GM19043 (cell line): ENCODE results near the gene LEPR.
"Not testable (repeated sequence)": the region's sequence is repeated elsewhere in the genome, so short reads cannot be mapped to it uniquely, and the experiment has no call there.

Experiments
- ATAC-seq: cut with Tn5 transposase; IDR thresholded peaks from one replicate; pipeline ENCODE4 v1.9.1; 2021; ENCODE audit warnings: low read depth; ENCODE audit not compliant: unreplicated experiment

Gene LEPR

GRCh38 chr1:65420590-65421350 is at the start of gene LEPR, which contains the start of gene LEPROT:
TSS of gene LEPR (plus strand) at chr1:65420668. CDS start at chr1:65565566, 144,898 bp downstream.
TSS of gene LEPROT (plus strand) at chr1:65420668. CDS start at chr1:65420725, 57 bp downstream.
- no peak for ATAC-seq

GRCh38 chr1:65371544-65371943 is 48.9 kb upstream of the LEPR start:
- no peak for ATAC-seq

- ATAC-seq = no peak
Observed at GRCh38 chr1:65372557-65372956, 47.9 kb upstream of the LEPR start.

- no peak for ATAC-seq
Observed at GRCh38 chr1:65377496-65378246, 42.8 kb upstream of the LEPR start.

GRCh38 chr1:65378247-65378946 is 42.1 kb upstream of the LEPR start:
- no peak for ATAC-seq

GRCh38 chr1:65384426-65384825 is 36.0 kb upstream of the LEPR start:
- ATAC-seq = not testable (repeated sequence)

- ATAC-seq = no peak
Observed at GRCh38 chr1:65386439-65386838, 34.0 kb upstream of the LEPR start.

- no peak for ATAC-seq
Observed at GRCh38 chr1:65387821-65388220, 32.6 kb upstream of the LEPR start.

GRCh38 chr1:65388908-65389695 is 31.4 kb upstream of the LEPR start:
- ATAC-seq = no peak

- no peak for ATAC-seq
Observed at GRCh38 chr1:65392497-65392896, 28.0 kb upstream of the LEPR start.

GRCh38 chr1:65393347-65393746 is 27.1 kb upstream of the LEPR start:
- ATAC-seq = peak; percentile 90

- ATAC-seq = no peak
Observed at GRCh38 chr1:65393928-65394327, 26.5 kb upstream of the LEPR start.

GRCh38 chr1:65395887-65396612 is 24.4 kb upstream of the LEPR start:
- ATAC-seq = no peak

GRCh38 chr1:65398083-65398482 is 22.4 kb upstream of the LEPR start:
- no peak for ATAC-seq

- ATAC-seq = no peak
Observed at GRCh38 chr1:65399003-65399402, 21.5 kb upstream of the LEPR start.

GRCh38 chr1:65401612-65402011 is 18.9 kb upstream of the LEPR start:
- ATAC-seq = no peak

GRCh38 chr1:65404941-65405340 is 15.5 kb upstream of the LEPR start:
- no peak for ATAC-seq

GRCh38 chr1:65407877-65408276 is 12.6 kb upstream of the LEPR start:
- no peak for ATAC-seq

GRCh38 chr1:65409314-65409713 is 11.2 kb upstream of the LEPR start:
- ATAC-seq = no peak

- no peak for ATAC-seq
Observed at GRCh38 chr1:65409816-65410326, 10.6 kb upstream of the LEPR start.
